Osteoblast (primary cell): ENCODE data around the gene CARTPT. TPM values are rescaled to one million over a fixed set of nuclear protein-coding genes. Genes with fewer than 3 reads are reported as not detected.

Source experiments
- DNase-seq: peaks from one replicate; pipeline ENCODE4 v3.0.0; 2011; ENCODE audit warnings: low spot score, mixed read lengths; ENCODE audit not compliant: insufficient read length; ENCODE audit errors: missing footprints
- H2AFZ ChIP-seq: 2 replicates; pipeline ENCODE4 v1.6.0; 2011; ENCODE audit warnings: mild to moderate bottlenecking, low read length
- H3K27ac ChIP-seq: 2 replicates; pipeline ENCODE4 v1.5.1; 2011; ENCODE audit warnings: mild to moderate bottlenecking, low read depth, low read length, moderate library complexity
- H3K27me3 ChIP-seq: 2 replicates; pipeline ENCODE4 v1.6.0; 2012; ENCODE audit warnings: mild to moderate bottlenecking, control low read depth, inconsistent platforms, low read length, moderate library complexity; ENCODE audit not compliant: insufficient read depth
- H3K36me3 ChIP-seq: 2 replicates; pipeline ENCODE4 v1.5.1; 2011; ENCODE audit warnings: mild to moderate bottlenecking, low read length, control low read depth, moderate library complexity; ENCODE audit not compliant: insufficient read depth
- H3K4me1 ChIP-seq: 2 replicates; pipeline ENCODE4 v1.5.1; 2011; ENCODE audit warnings: mild to moderate bottlenecking, low read length, control low read depth, moderate library complexity; ENCODE audit not compliant: insufficient read depth
- H3K4me2 ChIP-seq: 2 replicates; pipeline ENCODE4 v1.6.0; 2011; ENCODE audit warnings: mild to moderate bottlenecking, low read length; ENCODE audit not compliant: insufficient read depth
- H3K4me3 ChIP-seq: fragments of 200-600 bp; sonication (generic); 3 replicates; pipeline ENCODE4 v1.5.1; 2012; ENCODE audit warnings: mild to moderate bottlenecking, low read length, inconsistent platforms; ENCODE audit not compliant: insufficient read depth
- H3K79me2 ChIP-seq: 2 replicates; pipeline ENCODE4 v1.6.0; 2012; ENCODE audit warnings: mild to moderate bottlenecking, low read length, control low read depth, inconsistent platforms; ENCODE audit not compliant: insufficient read depth
- H3K9me3 ChIP-seq: 2 replicates; pipeline ENCODE4 v1.5.1; 2011; ENCODE audit warnings: low read depth, low read length, control low read depth
- H4K20me1 ChIP-seq: 2 replicates; pipeline ENCODE4 v1.6.0; 2012; ENCODE audit warnings: mild to moderate bottlenecking, low read length, control low read depth; ENCODE audit not compliant: insufficient read depth
- CTCF ChIP-seq: IDR thresholded peaks from 2 replicates; pipeline ENCODE4 v1.5.1; 2011; ENCODE audit warnings: mild to moderate bottlenecking, low read depth, low read length, moderate library complexity; ENCODE audit errors: extremely low read depth
- total RNA-seq: library from RNA; depleted of rRNA; stranded (reverse); fragments of >200 nt; gene quantifications from 2 replicates; pipeline ENCODE4 v1.2.3, GENCODE V29; 2012

CARTPT gene
- total RNA-seq, 1 donor: not detected

GRCh38 chr5:71700803-71701202, 18.3 kb upstream of the CARTPT start:
- no peaks in the 10 kb centered on the region for H3K36me3 ChIP-seq
- H3K79me2 ChIP-seq: no peaks in the 10 kb centered on the region
- TF ChIP-seq CTCF: no peak
- no peaks in the 10 kb centered on the region for H4K20me1 ChIP-seq
- DNase-seq: no peak
- H3K27me3 ChIP-seq: peaks cover 29% of the 10 kb centered on the region
- no peak overlapping the region for H2AFZ ChIP-seq
- no peak overlapping the region for H3K4me3 ChIP-seq
- no peaks in the 10 kb centered on the region for H3K9me3 ChIP-seq
- no peak overlapping the region for H3K4me2 ChIP-seq
- no peaks in the 10 kb centered on the region for H3K4me1 ChIP-seq
- H3K27ac ChIP-seq: no peak overlapping the region

- no peak for DNase-seq
- H3K79me2 ChIP-seq: no peaks in the 10 kb centered on the region
- TF ChIP-seq CTCF: no peak
Measured at GRCh38 chr5:71701407-71701806, 17.7 kb upstream of the CARTPT start.

GRCh38 chr5:71703941-71704340, 15.1 kb upstream of the CARTPT start:
- Histone ChIP-seq H3K4me3 (no peak overlapping the region), H3K4me2 (no peak overlapping the region), H3K36me3 (no peaks in the 10 kb centered on the region), H2AFZ (no peak overlapping the region), H3K4me1 (no peaks in the 10 kb centered on the region), H4K20me1 (no peaks in the 10 kb centered on the region), H3K79me2 (no peaks in the 10 kb centered on the region), H3K27me3 (peaks cover 55% of the 10 kb centered on the region), H3K27ac (no peak overlapping the region), H3K9me3 (no peaks in the 10 kb centered on the region)
- TF ChIP-seq CTCF: no peak
- DNase-seq: no peak

More at GRCh38 chr5:71701407-71701806, 17.7 kb upstream of the CARTPT start:
- Histone ChIP-seq H3K4me3 (no peak overlapping the region), H3K36me3 (no peaks in the 10 kb centered on the region), H4K20me1 (no peaks in the 10 kb centered on the region), H3K9me3 (no peaks in the 10 kb centered on the region), H3K27me3 (peaks cover 35% of the 10 kb centered on the region), H2AFZ (no peak overlapping the region), H3K4me1 (no peaks in the 10 kb centered on the region), H3K4me2 (no peak overlapping the region), H3K27ac (no peak overlapping the region)

- H3K27ac ChIP-seq: no peak overlapping the region
- no peak for TF ChIP-seq CTCF
- no peaks in the 10 kb centered on the region for H3K36me3 ChIP-seq
- H3K4me2 ChIP-seq: no peak overlapping the region
- no peak for DNase-seq
- no peaks in the 10 kb centered on the region for H4K20me1 ChIP-seq
- no peaks in the 10 kb centered on the region for H3K79me2 ChIP-seq
- H2AFZ ChIP-seq: no peak overlapping the region
- H3K4me1 ChIP-seq: no peaks in the 10 kb centered on the region
- no peaks in the 10 kb centered on the region for H3K9me3 ChIP-seq
- H3K27me3 ChIP-seq: peaks cover 69% of the 10 kb centered on the region
- no peak overlapping the region for H3K4me3 ChIP-seq
Measured at GRCh38 chr5:71705421-71705820, 13.7 kb upstream of the CARTPT start.
